SK-N-MC (cell line): ENCODE data around the gene PRSS27.

Experiments
- EZH2 ChIP-seq: fragments of 200-600 bp; sonication (generic); IDR thresholded peaks from one replicate; pipeline ENCODE4 v1.6.1; 2017; ENCODE audit warnings: antibody characterized with exemption
- POLR2AphosphoS5 ChIP-seq: IDR thresholded peaks from 2 replicates; pipeline ENCODE4 v1.6.1; 2012; ENCODE audit warnings: mild to moderate bottlenecking, low read depth, low read length, borderline replicate concordance

GRCh38 chr16:2697401-2697948 is 22.5 kb downstream of the PRSS27 start:
- no peak for TF ChIP-seq POLR2AphosphoS5
- no peak for TF ChIP-seq EZH2
